HG03460 (cell line): Measurements from ENCODE around the gene SMG6.

Experiments used
- ATAC-seq: cut with Tn5 transposase; IDR thresholded peaks from one replicate; pipeline ENCODE4 v1.9.1; 2021; ENCODE audit not compliant: unreplicated experiment

The SMG6 gene

DNA sequence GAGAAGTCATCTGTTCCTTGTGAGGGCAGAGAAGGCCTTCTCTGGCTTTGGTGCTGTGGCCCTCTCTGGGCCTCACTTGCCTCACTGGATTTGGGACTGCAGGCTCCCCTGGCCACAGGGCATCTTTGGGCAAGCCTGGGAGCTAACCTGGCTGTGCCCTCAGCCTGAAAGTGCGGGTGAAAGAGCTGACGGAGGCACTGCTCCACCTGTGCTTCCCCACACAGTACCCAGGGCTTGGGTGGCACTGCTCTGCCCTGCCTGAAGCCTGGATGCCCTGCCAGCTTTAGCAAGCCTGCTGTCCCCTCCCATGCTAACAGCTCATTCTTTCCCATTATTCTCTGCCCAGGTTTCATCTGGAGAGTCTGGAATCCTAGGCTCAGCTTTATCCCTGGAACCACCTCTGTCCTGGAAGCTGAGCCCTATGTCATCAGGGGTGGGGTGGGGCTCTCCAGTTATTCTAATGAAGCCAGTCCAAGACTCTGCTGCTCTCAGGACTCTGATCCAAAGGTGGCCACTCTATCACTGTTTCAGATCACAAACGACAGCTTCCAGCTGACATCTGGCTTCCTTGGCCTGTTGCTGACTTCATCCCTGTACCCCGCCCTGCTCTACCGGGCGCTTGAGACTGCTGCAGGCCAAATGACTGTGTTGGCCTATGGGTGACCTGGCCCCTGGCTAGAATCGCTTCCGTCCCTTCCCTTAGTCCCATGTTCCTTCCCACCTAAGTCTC lies 219.4 kb downstream of the SMG6 start:
- no peak for ATAC-seq

DNA sequence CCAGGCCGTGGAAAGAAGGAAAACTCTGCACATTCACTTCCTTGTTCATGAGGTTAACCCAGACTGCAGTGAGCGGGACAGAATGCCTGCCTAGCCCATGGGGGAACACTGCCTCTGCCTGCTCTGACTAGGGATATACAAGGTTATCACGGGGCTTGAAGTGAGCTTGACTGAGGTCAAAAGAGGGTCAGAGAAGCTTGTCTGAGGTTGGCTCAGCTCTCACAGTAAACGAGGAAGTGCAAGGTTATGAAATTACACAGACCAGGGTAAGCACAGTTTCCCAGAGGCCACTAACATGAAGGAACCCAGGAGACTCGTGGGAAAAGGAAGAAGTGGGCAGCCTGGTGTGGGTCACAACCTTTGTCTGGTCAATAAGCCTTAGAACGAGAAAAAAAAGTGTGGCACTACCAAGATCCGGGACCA lies 220.0 kb downstream of the SMG6 start:
- no peak for ATAC-seq

DNA sequence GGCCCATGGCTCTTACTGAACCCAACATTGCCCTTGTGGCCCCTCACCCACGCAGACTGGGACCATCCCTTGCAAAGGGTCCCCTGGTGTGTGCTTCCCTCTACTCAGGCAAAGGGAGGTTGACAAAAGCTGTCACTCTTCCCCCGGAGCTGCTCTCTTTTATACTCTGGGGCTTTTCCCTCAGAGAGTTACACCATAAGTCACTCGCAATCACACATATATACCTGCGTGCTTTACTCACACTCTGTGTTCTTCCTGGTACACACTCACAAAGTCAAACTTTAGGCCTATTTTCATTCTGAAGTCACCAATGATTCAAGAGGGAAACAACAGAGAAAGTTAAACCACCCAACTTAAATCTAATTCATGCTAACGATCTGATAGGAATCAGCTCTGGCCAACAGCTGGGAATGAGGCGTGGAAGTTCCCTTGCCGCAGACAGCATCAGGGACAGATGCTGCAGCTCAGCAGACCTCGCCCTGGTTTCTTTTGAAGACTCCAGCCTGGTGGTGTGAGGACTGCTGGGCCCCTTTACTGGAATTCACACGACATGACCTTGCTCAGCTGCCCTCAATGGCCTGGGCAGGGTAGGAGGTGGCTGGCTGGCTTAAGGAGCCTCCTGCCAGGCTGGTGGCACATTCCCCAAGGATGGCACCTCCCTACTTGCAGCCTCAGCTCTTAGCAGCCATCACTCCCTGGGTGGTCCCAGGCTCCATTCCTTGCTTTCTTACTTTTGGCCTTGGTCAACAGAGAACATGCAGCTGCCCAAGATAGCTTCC lies 221.4 kb downstream of the SMG6 start:
- no peak for ATAC-seq

DNA sequence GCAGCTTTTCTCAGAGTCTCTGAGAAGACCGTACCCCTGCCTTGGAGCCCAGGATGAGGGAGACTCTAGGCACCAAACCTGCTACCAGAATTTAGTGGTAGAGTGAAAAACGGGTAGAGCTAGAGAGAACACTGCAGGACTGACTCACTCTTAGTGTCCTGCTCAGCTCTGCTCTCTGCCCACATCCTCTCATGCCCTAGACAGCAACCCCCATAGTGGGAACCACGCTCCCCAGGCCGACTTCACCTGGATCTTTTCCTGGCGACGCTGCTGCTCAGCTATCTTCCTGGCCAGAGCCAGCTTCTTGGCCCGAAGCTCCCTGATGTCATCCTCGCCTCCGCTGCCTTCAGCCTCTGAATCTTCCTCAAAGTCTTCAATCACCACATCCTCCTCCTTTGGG lies 222.0 kb downstream of the SMG6 start:
- no peak for ATAC-seq

DNA sequence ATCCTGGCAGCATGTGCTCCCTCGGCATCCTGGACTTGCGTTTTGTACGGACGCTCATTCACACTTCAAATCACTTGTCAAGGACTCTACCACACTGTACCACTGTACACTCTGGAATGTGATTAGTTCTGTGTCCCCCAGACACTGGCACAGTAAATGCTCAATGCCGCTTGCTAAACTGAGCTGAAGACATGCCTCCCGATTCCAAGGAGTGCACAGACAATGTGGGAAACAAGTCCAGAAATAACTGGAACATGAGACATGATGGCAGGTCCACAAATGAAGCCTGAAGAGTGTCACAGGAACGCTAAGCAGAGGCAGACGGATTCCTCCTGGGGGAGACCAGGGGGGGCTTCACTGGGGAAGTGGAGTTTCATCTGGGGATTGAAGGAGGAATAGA lies 226.5 kb downstream of the SMG6 start:
- ATAC-seq: no peak

DNA sequence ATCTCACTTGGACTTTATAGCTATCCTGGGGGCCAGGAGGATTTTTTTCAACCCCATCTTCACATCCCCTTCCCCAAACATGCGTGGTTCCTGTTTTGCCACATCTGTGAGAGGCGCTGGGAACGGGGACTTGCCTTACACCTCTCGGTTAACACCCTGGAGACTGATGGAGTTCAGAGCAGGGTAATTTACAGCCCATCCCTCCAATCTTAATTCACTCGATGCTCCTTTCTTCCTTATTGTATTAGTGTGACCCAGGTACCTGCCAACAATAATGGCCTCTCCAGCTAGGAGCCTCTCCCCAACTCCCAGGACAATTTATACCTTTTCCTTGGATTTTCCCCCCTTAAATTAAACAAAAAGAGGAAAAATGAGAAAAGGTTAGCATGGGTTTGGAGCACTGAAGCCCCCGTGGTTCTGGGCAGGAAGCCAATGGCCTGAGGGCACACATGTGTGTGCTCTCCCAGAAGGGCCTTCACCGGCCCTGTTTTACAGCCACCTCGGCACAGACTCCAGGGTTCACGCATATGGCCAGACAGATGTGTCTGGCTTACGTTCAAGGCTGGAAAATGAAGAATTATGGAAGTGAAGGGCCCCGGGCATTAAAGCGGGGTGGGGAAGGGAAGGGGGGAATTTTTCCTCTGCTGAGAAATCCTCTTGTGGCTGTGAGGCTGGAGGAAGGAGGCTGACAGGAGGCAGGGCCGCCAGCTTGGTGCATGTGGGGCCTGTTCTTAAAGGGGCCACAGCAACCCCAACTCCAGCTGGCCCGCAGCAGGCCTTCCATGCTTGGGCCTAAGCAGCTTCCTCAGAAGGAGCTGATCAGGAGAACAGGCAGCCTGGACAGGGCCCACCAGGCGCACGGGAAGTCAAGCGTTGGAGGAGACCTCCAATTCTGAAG lies 227.2 kb downstream of the SMG6 start:
- no peak for ATAC-seq

DNA sequence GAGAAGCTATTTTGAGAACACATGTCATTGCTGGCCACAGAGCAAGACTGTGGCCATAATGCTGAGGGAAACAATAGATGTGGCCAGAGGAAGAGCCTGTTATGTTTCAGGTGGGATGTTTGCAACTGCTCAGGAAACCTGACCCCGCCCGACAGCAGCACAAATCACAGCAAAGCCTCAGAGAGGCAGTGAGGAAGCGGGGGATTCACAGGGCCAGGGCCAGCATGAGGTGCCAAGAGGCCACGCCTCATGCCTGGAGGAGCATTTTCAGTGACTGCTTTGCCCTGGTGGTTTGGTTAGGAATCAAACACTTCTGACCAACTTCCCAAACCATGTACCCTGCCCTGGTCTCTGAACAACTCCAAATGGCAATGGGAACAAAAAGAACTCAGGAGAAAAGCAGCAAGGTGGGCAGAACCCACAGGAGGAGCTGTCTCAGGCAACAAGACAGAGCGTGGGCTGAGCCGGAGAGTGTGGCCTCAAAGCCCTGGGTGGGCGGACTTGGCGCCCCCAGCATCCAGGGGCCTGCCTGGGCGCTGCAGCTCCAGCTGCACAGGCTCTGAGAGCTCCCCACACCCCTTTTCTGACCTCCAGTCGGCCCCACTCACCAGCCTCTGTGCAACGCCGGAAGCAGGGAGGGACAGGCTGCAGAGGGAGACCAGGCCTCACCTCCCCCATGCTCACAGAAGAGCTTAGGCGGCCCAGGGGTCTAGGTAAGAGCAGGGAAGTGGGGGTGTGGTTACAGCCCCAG lies 228.1 kb downstream of the SMG6 start:
- no peak for ATAC-seq

DNA sequence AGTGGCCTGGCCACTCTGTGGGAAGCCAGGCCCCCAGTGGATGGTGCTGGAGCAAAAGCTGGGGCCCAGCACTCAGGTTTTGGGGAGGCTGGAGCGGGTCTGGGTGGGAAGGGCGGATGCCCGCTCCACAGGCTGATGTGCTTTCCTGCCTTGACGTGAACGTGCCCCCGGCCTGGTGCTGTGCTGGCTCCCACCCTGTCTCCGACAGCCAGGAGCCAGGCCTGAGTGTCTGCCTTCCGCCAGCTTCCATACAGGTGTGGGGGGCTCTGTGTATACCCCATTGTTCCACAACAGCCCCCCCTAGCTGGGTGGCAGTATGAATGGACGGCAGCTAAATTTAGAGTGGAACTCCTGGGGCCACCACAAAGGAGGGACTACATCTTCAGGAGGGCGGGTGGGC lies 228.7 kb downstream of the SMG6 start:
- ATAC-seq: no peak

DNA sequence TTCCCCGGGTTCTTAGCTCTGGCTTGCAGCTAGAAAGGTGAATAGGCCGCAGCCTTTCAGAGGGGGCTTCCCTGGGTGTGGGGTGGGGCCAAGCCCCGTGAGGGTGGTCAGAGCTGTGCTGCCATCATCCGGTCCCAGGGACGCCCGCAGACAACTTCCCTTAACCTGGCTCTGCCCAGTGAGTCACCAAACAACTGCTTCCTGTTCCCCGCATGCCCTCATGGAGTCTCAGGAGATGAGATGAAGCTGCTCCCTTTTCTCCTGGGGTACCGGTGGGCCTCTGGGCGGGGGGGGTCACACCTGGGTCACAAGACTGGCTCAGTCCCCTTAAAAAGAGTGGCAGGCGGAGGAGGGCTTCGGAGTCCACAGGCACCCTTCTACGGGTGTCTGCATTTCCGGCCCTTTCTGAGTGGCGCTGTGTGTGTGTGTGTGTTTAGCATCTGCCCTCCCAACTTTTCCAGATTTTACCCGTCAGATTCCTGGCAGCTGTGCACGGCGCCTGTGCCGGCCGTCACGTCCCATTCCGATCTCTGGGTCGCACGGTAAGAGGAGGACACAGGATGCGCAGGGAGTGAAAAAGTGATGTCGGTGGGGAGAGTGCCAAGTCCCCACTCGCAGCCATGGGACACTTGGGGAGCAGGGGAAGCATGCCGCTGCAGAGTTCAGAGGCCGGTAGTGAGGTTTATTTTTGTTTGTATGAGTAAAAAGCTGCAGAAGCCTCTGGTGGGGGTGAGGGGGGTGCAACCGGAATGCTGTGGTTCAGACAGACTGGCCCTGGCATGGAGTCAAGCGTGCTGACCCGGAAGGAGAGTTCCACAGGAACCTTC lies 231.9 kb downstream of the SMG6 start:
- ATAC-seq: no peak

DNA sequence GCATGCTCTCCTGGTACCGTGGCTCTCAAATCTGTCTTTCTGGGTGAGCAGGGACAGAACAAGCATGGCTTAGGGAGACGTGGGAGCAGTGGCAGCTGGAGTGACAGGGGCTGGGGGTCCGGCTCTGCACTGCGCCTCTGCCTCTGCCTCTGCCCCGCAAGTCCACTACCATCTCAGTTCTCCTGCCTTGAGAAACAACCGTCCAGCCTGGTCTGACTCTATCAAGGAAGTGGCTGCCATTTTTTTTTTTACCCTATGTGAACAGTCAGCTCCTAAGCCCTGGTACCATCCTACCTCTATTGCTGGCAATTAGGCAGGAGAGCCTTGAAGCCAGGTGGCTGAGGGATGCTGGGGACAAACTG lies 232.6 kb downstream of the SMG6 start:
- no peak for ATAC-seq

DNA sequence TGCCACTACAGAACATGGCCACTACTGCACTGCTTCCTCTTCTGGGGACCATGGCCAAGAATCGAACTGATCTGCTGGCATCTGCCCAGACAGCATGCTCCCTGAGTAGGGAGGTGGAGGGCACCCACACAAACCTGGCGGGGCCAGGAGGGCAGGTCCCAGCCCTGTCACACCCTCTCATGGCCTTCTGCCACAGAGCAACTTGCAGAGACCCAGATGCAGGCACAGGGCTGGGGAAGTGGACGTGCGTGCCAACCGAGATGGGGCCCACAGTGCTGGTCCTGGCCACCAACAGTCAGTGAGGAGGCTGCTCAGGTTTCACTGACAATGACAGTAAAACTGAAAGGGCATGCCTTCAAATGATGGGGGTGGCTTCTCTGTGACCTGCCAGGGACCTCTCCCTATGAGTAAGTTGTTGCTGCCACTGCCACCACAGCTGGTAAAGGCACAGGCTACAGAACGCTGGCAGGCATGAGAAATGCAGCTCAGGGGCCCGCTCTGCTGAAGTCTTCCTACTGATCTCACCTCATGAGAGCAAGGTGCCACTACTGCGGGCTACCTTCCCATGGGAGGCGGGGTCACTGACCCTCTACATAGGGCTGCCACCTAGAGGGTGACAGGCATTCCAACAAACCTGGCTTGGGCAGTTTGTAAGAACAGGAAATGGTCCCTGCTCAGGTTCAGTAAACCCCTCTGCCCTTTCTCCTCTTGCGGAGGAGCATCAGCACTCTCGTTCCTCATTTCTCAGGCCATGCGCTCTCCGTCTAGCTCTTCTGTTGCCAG lies 233.2 kb downstream of the SMG6 start:
- peak; percentile 86 for ATAC-seq

DNA sequence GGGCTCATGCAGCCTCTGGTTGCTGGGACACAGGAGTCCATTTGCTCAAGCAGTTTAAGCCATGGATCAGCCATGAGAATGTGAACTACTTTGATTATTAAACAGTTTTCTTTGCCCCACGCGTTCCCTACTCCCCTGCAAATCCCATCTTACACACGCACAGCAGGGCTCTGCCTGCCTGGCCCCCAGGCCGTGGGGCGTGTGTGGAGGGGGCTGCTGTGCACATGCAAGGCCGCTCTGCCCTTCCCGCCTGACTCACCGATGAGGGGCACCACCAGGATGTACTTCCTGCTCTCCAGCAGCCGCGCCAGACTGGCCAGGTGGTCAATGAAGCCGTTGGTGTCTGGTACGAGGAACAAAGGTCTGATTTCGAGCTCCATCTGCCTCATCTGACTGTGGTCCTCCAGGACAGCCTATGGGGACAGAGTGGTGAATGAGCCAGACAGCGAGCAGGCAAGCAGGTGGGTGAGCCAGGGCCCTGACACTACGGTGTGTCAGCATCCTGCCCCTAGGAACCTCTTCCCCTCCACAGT lies 235.0 kb downstream of the SMG6 start:
- no peak for ATAC-seq

DNA sequence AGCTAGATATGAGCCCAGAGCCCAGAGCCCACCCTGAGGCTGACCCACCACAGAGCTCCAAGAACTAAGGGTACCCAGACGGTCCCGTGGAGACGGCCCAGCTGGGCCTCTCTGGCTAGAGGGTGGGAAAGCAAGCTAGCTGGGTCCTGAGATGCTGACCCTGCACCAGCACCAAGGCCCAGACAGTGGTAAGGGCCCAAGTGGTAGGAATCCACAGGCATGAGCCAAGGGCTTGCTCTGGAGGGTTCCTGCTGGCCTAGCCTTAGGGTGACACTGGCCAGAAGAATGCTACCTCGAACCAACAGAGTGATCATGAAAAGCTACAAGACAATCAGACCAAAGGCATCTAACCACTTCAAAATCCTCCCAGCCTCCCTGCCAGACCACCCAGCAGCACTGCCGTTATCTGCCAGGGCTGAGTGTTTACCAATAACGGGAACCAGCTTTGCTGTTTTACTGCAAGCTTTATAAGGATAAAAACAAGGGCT lies 235.5 kb downstream of the SMG6 start:
- no peak for ATAC-seq

DNA sequence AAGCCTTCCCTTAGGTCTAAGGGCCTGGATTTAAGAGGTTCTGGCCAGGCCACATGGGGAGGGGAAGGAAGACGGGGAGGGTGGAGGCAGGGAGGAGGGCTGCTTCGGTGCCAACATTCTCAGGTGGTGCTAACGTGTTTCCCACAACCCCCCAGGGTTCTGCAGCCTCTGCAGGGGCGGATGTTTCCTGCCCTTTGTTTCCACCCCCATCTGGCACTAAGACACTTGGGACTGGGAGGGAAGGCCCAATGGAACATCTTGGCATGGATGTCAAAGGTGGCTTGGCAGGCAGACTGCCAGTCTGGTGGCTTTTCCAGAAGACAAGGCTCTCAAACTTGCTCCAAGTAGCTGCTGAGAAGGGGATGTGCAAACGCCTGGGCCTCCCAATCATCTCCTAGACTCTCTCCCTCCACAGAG lies 236.0 kb downstream of the SMG6 start:
- ATAC-seq: no peak

DNA sequence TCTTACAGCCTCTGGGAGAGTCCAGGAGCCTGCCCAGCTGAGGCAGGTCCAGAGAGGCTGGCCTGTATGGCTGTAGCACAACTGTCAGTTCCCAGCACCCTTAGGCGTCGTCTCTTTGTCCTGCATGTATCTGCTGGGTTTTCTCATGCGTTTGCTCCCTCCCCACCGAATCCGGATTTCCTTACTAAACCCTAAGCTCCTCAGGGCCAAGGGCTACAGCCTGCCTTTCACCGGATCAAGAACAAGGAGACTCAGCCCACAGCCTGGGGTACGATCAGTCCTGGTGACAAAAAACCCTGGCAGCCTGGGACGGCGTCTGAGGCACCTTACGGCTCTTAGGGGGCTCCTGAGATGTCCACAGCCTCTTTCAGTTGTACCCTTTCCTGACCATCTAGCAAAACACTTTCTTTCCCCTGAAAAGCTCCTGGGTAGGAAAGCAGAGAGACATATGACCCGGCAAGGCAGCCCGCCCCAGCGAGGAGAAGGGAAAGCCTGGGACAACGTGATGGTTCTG lies 236.5 kb downstream of the SMG6 start:
- no peak for ATAC-seq

DNA sequence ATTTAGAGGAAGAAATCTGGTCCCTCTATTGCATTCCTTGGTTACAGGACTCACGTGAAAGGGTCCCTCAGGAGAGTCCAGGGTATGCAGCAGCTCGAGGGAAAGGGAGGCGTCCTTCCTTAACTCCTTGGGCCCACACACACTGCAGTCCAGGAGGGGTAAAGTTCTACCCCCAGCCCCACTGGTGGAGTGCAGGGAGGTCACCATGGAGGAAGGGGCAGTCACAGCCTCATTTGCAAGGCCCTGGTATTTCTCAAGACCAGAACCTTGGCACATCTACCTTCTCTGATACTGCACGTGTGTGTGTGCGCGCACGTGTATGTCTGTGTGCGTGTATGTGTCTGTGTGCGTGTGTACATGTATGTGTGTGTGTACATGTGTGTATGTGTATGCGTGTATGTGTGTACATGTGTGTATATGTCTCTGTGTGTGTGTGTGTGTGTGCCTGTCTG lies 237.6 kb downstream of the SMG6 start:
- no peak for ATAC-seq

DNA sequence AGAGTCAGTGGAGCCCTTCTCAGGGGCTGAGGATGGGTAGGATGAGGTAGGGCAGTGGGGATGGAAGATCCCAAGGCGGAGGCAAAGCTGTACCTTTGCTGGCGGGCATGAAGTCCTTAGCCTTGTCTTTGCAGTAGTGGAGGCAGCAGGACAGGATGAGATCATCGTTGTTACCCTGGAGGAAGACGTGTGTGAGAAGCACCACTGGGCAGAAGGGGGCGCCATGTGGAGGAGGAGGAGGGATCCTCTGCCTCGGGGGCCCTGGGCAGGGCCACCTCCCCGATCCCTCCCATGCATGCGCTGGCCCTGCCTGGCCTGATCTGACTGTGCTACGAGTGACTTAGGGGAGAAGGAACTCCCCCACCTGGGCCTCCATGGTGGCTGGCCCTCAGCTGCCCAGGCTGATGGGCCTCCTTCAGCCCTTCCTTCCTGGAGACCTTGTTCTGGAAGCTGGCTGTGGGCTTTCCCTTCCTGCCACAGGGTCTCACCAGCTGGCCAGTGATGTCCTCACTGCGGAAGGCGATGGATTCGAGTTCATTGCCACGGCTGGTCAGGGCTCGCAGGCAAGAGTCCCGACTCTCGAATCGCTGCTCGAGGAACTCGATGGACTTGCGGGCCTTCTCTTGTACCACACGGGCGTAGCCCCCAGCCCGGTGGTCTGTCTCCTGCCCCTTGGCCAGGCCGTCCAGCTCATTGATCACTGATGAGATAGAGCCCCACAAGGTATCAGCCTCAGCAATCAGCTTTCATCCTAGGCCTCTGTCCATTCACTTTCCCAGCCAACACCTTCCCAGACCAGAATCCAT lies 238.4 kb downstream of the SMG6 start:
- no peak for ATAC-seq

DNA sequence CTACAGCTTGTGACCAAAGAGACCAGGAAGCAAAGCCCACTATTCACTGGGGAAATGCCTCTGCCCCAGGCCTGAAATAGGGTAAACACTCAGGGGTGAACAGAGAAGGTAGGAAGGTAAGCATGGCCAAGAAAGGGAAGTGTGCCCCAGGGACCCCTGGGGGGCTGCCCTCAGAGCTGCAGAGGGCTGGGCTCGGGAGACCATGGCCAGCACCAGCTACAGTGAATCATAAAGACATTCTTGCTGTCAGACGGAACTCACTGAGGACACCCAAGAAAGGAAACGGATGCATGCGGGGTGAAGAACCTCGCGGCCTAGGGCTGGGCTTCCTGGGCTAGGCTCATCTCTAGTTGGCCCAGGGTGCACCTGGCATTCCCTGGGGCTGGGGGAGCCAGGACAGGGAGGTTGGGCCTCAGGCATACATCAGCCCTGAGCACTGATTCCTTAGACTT lies 239.0 kb downstream of the SMG6 start:
- ATAC-seq: no peak
